Measurements from ENCODE around the gene CYP4A22.
"Not testable (repeated sequence)": the region's sequence is repeated elsewhere in the genome, so short reads cannot be mapped to it uniquely, and the experiment has no call there.

CYP4A22 gene

GRCh38 chr1:47128221-47128620, 9.0 kb upstream of the CYP4A22 start:
- no peak for DNase-seq (ENCODE audit: low spot score)
- no peak for TF ChIP-seq CTCF (IDR thresholded peaks at IDR 0.05; ENCODE audit: extremely low read depth, missing control alignments)

DNA sequence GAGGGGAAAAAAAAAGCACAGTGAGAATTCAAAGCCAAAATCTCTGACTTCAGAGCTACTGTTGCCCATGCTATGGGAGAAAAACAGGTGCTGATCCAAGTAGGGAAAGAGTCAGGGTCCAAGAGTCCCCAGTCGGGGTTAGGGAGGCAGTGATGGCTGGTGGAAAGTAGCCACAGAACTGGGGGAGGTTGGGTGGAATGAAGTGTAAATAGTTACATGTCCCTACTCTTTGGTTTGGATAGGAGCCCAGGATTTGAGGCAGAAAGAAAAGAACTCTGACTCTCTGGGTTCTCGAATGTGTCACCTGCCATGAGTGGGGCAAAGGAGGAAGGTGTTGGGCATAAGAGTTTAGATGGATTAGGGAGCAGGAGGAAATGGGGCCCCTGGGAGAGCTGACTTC, 8.4 kb upstream of the CYP4A22 start:
- DNase-seq (ENCODE audit: low spot score), result not testable (repeated sequence)

DNA sequence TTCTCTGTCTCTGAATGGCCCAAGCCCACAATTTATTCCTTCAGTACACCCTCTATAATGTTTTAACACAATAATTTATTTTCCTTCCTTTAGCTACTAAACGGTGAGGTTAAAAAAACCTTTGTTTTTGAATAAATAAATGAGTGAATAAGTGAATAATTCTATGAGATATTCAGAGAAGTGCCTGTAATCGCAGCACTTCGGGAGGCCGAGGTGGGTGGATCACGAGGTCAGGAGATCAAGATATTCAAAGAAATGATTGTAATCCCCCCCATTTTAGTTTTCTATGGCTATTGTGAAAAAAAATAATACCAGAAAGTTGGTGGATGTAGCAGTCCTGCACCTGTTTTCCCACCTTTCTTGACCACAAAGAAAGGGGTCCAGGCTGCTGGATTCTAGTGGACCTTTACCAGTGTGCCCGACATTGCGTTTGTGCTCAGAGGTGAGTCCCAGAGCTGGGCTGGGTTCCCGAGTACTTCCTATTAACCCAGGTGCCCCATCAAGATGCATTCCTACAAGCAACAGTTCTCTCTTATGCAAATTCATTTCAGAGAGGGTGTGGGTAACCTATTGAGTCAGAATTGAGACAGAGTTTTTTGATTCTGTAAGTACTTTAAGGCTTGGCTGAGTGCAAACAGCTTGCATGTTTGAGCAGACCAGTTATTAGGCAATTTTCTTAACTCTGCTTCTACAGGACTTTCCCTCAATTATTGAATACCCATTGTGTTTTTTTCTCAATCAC, 7.6 kb upstream of the CYP4A22 start:
- not testable (repeated sequence) for DNase-seq (ENCODE audit: low spot score)

GRCh38 chr1:47132665-47133064, 4.6 kb upstream of the CYP4A22 start:
- not testable (repeated sequence) for DNase-seq (ENCODE audit: low spot score)

- DNase-seq (ENCODE audit: low spot score), result no peak
- no peak for TF ChIP-seq CTCF (IDR thresholded peaks at IDR 0.05; ENCODE audit: extremely low read depth, missing control alignments)
Observed at GRCh38 chr1:47137925-47138615, 829 bp downstream of the CYP4A22 start.

DNA sequence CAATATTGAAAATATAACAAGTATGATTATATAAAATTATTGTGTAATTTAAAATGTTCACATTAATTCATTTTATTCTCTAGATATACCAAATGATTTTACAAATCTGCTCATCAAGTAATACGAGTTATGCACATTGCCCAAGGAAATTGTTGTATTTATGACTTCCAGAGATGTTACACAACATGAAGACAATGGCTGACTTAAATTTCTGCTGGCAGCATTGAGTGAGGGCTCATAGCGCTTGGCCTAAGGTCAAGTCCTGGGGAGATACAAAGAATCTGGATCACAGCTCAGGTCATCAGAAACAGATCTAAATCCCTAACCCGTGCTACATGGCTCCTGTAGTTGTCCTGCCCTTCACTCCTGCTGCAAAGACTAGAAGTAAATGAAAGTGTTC, 3.1 kb downstream of the CYP4A22 start:
- DNase-seq (ENCODE audit: low spot score), result not testable (repeated sequence)

DNA sequence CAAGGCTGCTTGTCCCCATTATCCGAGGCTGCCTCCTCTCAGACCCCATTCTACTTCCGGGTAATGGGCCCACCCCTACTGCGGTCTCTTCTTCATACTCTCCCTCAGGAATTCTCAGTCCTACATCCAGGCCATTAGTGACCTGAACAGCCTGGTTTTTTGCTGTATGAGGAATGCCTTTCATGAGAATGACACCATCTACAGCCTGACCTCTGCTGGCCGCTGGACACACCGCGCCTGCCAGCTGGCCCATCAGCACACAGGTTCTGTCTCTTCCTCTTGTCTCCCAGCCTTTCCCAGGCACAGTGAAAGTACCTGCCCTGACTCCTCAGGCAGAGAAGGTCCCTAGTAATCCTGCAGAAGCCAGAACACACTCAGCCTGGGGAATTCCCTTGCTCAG, 6.4 kb downstream of the CYP4A22 start:
- TF ChIP-seq CTCF (IDR thresholded peaks at IDR 0.05; ENCODE audit: extremely low read depth, missing control alignments), result peak; percentile 10
- not testable (repeated sequence) for DNase-seq (ENCODE audit: low spot score)

- DNase-seq (ENCODE audit: low spot score), result not testable (repeated sequence)
Observed at GRCh38 chr1:47146495-47146894, 9.3 kb downstream of the CYP4A22 start.

GRCh38 chr1:47147047-47147785, 10.0 kb downstream of the CYP4A22 start:
- no peak for TF ChIP-seq CTCF (IDR thresholded peaks at IDR 0.05; ENCODE audit: extremely low read depth, missing control alignments)
- DNase-seq (ENCODE audit: low spot score), result no peak

GRCh38 chr1:47149162-47149561, 11.9 kb downstream of the CYP4A22 start:
- not testable (repeated sequence) for DNase-seq (ENCODE audit: low spot score)

DNA sequence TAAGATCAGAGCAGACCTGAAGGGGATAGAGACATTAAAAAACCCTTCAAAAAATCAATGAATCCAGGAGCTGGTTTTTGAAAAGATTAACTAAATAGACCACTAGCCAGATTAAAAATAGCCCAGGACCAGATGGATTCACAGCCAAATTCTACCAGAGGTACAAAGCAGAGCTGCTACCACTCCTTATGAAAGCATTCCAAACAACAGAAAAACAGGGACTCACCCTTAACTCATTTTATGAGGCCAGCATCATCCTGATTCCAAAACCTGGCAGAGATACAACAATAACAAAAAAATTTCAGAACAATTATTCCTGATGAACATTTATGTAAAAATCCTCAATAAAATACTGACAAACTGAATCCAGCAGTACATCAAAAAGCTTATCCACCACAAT, 19.2 kb downstream of the CYP4A22 start:
- DNase-seq (ENCODE audit: low spot score), result not testable (repeated sequence)

DNA sequence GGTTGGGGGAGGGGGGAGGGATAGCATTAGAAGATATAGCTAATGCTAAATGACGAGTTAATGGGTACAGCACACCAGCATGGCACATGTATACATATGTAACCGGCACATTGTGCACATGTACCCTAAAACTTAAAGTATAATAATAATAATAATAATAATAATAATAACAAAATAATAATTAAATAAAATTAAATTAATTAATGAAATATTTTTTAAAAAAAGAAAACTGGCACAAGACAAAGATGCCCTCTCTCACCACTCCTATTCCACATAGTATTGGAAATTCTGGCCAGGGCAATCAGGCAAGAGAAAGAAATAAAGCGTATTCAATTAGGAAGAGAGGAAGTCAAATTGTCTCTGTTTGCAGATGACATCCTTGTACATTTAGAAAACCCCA, 20.7 kb downstream of the CYP4A22 start:
- not testable (repeated sequence) for DNase-seq (ENCODE audit: low spot score)
